Measurements from ENCODE around the gene LSM8.
"Not testable (repeated sequence)": the region's sequence is repeated elsewhere in the genome, so short reads cannot be mapped to it uniquely, and the experiment has no call there.

LSM8 gene

GRCh38 chr7:118214051-118214832 lies 30.3 kb downstream of the LSM8 start:
- peak; percentile 78 for DNase-seq

DNA sequence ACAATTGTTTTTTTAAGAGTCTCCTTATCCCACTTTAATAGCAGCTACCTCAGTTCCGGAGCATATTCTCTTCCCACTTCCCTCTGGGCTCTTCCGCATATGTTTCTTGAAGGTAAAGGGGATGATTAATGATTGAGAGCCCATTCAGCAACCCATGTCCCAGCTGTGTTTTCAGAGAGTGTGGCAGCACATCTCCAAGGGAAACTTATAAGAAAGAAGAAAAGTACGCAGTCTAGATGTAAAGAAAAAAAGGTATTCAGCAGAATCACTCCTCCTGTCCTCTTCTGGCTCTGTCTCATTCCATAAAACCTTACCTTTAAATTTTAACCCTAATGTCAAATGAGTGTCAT lies 30.8 kb downstream of the LSM8 start:
- no peak for DNase-seq

- no peak for DNase-seq
Measured at GRCh38 chr7:118217210-118217619, 33.3 kb downstream of the LSM8 start.

- no peak for DNase-seq
Measured at GRCh38 chr7:118218413-118219156, 34.6 kb downstream of the LSM8 start.

- DNase-seq: no peak
Measured at GRCh38 chr7:118219157-118219512, 35.2 kb downstream of the LSM8 start.

DNA sequence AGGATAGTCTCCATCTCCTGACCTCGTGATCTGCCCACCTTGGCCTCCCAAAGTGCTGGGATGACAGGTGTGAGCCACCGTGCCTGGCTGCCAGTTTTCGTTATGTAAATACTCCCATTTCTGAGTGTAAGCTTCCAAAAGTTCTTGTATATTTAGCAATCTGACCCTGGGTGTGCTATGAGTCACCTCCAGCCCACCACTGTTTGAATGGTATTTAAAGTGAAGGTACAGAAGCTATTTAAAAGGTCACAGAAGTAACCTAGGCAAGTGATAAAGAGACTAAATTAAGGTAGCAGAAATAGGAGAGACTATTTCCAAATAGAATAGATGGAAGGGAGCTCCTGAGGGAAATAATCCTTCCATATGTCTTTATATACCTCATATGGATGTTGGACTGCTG lies 36.6 kb downstream of the LSM8 start:
- no peak for DNase-seq

GRCh38 chr7:118222591-118222990 lies 38.6 kb downstream of the LSM8 start:
- DNase-seq: no peak

DNA sequence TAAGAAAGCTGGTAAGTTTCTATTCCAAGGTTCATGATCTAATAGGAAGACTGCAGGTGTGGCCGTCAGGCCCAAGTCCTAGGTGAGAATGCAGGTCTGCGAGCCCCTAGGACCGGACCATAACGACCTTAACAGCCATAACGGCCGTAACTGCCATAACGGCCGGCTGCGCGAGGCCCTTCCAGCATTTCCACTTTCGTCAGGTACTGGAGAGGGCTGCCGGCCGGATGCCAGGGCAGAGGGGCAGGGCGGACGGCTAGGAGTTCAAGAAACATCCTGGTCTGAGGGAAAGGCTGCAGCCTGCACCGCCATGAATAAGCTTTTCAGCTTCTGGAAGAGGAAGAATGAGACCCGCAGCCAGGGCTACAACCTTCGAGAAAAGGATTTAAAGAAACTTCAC lies 40.6 kb downstream of the LSM8 start, which contains the start of gene ANKRD7:
ANKRD7 (plus strand) TSS at position 184 of the 400 bp plus-strand sequence; CDS start at position 311, 127 bp downstream.
- no peak for DNase-seq

- no peak for DNase-seq
Measured at GRCh38 chr7:118232837-118233236, 48.9 kb downstream of the LSM8 start.

DNA sequence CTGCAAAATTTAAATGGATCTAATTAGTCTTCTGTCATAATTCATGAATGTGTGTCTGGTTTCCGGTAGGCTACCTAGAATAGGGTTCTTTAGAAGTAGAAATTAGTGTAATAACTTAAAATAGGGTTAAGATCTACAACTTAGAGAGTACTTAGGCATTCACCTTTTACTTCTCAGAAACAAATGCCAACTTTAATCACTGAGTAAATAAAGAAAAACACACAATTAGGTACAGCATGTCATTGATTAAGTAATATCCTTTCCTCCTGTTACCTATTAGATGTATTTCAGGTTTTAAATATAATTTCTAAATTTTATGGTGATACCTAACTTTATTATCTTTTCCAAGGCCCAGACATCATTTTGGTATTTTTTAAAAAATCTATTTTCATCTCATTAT lies 49.8 kb downstream of the LSM8 start:
- no peak for DNase-seq

DNA sequence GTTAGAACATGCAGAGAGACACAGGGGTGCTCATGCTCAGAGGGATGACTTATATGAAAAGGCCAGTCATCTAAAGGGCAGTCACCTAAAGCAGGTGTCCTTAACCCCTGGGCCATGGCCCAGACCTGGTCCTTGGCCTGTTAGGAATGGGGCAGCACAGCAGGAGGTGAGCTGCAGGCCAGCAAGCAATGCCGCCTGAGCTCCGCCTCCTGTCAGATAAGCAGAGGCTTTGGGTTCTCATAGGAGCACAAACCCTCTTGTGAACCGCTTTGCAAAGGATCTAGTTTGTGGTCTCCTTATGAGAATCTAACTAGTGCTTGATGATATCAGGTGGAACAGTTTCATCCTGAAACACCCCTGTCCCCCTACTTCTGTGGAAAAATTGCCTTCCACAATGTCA lies 55.0 kb downstream of the LSM8 start:
- no peak for DNase-seq

- not testable (repeated sequence) for DNase-seq
Measured at GRCh38 chr7:118240320-118240719, 56.4 kb downstream of the LSM8 start.
